Measurements from ENCODE around the gene FAM216A.

DNA sequence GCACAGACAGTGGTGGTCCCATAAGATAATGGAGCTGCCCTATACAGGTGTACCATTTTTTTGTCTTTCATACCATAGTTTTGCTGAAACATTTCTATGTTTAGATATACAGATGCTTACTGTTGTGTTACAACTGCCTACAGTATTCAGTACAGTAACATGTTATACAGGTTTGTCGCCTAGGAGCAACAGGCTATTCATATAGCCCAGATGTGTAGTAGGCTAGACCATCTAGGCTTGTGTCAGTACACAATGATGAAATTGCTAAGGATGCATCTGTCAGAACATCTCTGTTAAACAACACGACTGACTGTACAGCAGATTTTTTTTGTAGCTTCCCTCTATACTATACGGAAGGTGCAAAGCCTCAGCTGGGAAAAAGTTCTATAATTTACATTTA lies 64.0 kb downstream of the FAM216A start:
- TF ChIP-seq, protein P1, sequence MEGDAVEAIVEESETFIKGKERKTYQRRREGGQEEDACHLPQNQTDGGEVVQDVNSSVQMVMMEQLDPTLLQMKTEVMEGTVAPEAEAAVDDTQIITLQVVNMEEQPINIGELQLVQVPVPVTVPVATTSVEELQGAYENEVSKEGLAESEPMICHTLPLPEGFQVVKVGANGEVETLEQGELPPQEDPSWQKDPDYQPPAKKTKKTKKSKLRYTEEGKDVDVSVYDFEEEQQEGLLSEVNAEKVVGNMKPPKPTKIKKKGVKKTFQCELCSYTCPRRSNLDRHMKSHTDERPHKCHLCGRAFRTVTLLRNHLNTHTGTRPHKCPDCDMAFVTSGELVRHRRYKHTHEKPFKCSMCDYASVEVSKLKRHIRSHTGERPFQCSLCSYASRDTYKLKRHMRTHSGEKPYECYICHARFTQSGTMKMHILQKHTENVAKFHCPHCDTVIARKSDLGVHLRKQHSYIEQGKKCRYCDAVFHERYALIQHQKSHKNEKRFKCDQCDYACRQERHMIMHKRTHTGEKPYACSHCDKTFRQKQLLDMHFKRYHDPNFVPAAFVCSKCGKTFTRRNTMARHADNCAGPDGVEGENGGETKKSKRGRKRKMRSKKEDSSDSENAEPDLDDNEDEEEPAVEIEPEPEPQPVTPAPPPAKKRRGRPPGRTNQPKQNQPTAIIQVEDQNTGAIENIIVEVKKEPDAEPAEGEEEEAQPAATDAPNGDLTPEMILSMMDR (IDR thresholded peaks at IDR 0.05; ENCODE audit: insufficient read depth, low read length) = no peak
- no peak for TF ChIP-seq POLR2AphosphoS5 (IDR thresholded peaks at IDR 0.05; ENCODE audit: low read depth)

Data from HL-60 (cell line).